Ovary (tissue), 9 donors: Measurements from ENCODE around the gene RHEB. TPM values are rescaled to one million over a fixed set of nuclear protein-coding genes. Genes with fewer than 3 reads are reported as not detected.

Source experiments
- DNase-seq, 5 donors: peaks; one replicate each; pipeline ENCODE4 v3.0.0-alpha.2; 2019 to 2020
- H3K27ac ChIP-seq, 2 donors: fragments of 200-600 bp; one replicate each; pipeline versions ENCODE4 v1.5.1 to v1.8.0; 2019 to 2022
- H3K27me3 ChIP-seq: fragments of 200-600 bp; one replicate; pipeline ENCODE4 v1.8.0; 2022
- H3K36me3 ChIP-seq: fragments of 200-600 bp; sonication (generic); one replicate; pipeline ENCODE4 v1.5.1; 2019
- H3K4me1 ChIP-seq: one replicate; pipeline ENCODE4 v1.8.1; 2013; ENCODE audit warnings: mild to moderate bottlenecking, moderate library complexity; ENCODE audit not compliant: insufficient read depth
- H3K4me3 ChIP-seq: fragments of 200-600 bp; sonication (generic); one replicate; pipeline ENCODE4 v1.5.1; 2017
- H3K9me3 ChIP-seq, 2 donors: fragments of 200-600 bp in 1 of 2; sonication (generic) in 1 of 2; one replicate each; pipeline versions ENCODE4 v1.5.1 to v1.8.1; 2013 to 2019; ENCODE audit warnings: mild to moderate bottlenecking in 1 of 2, moderate library complexity in 1 of 2
- EP300 ChIP-seq: sonication (generic); formaldehyde crosslinking; IDR thresholded peaks from one replicate; pipeline ENCODE4 v1.6.1; 2017; ENCODE audit warnings: antibody characterized with exemption
- POLR2A ChIP-seq: fragments of 450-650 bp; IDR thresholded peaks from one replicate; pipeline ENCODE4 v1.6.1; 2017; ENCODE audit warnings: antibody characterized with exemption, mild to moderate bottlenecking, moderate library complexity
- WGBS, 3 donors: extraction: QIAGEN DNeasy Blood & Tissue Kit in 1 of 3; methylation state at CpG; one replicate each; pipeline versions ENCODE4 v1.1.5 to v1.1.7; 2013 to 2017; 5-methylcytosine and 5-hydroxymethylcytosine counted together
- intact Hi-C, 4 donors: fragments of 100-400 bp; cut with DNase I; formaldehyde crosslinking; loops; one replicate each; pipeline versions ENCODE4 v1.11.0 to v1.15.1; 2022 to 2023
- polyA plus RNA-seq, 2 donors: library from polyadenylated mRNA; stranded (reverse); fragments of 200-250 nt in 1 of 2; fragments of 350-450 nt in 1 of 2; fragmentation: Illumina TruSeq in 1 of 2; extraction: RNeasy Lipid Tissue Mini Kit (QIAGEN cat#74804) in 1 of 2; gene quantifications; one replicate each; pipeline ENCODE4 v1.2.3, GENCODE V29; 2013 to 2014
- total RNA-seq, 7 donors: library from RNA; depleted of rRNA in 2 of 7; stranded (reverse); fragments of >200 nt in 2 of 7; fragmentation: NEBNext Ultra II Directional in 3 of 7; extraction: Animal tissue kit (Norgen Biotek cat#: 25700) in 3 of 7; gene quantifications; one replicate each; pipeline versions ENCODE4 v1.1.0 to v1.2.4, GENCODE V29; 2016 to 2023
- TF ChIP-seq, protein P1 (sequence below), 3 donors: fragments of 450-650 bp in 2 of 3; fragments of 200-600 bp in 1 of 3; IDR thresholded peaks; one replicate each; pipeline versions ENCODE4 v1.5.1 to v1.8.0; 2016 to 2022; ENCODE audit warnings: antibody characterized with exemption in 3 of 3, mild to moderate bottlenecking in 1 of 3
- donor health status: DM: no; HTN: no; CAD: no; lungs with moderate emphysema.
- donor health status: DM: no; HTN: no; CAD: no.
- donor health status: Bipolar disorder and iron deficiency.
- donor health status: DM: yes; HTN: yes; CAD: no.
- donor health status: DM: no; HTN: no; CAD: no.
- donor health status: DM: yes; HTN: yes; CAD: no.

Gene RHEB
- total and polyA plus RNA-seq, 9 donors = 77.6 to 167 (median 91.8) TPM

DNA sequence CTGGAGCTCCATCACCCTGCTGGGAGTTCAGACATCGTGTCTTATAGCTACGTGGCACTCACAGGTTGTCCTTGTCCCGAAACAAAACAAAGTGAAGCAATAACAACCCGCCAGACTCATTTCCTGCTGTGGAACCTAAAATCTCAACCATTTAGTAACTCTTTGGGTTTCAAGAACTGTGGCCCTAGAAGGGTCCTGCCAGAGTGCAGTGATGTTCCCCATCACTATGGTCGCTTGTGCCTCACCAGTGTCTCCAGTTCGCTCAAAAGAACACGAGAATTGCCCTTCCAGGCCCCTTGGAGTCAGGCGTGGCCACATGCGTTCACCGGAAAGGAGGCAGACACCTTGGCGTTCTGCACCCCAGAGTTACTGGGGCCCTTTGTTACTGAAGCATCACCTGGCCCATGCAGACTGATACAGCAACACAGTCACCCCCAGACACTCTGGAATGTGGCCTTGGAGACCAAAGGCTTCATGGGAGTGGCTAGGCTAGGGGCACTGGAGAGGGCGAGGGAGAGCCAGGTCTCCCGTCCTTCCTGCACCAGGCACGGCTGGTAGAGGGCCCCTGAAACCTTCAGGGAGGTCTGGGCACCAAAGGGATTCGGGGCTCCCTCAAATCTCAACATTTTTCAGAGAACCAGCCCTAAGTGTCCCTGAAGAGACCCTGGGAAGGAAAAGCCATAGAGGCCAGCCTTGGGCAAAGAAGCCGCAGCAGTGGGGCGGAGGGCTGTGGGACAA, 80.7 kb downstream of the RHEB start:
- no peaks in the 10 kb centered on the region for H3K36me3 ChIP-seq
- intact Hi-C loops = no loop called here
- no peak overlapping the region for H3K27ac ChIP-seq
- no peaks in the 10 kb centered on the region for H3K9me3 ChIP-seq
- 92 to 97% (median 97%) methylated on average over 17 of the region's 17 CpGs for WGBS, 3 donors
- H3K4me1 ChIP-seq = peaks cover 15% of the 10 kb centered on the region
- no peak for TF ChIP-seq POLR2A
- no peak for TF ChIP-seq EP300
- TF ChIP-seq, protein P1, sequence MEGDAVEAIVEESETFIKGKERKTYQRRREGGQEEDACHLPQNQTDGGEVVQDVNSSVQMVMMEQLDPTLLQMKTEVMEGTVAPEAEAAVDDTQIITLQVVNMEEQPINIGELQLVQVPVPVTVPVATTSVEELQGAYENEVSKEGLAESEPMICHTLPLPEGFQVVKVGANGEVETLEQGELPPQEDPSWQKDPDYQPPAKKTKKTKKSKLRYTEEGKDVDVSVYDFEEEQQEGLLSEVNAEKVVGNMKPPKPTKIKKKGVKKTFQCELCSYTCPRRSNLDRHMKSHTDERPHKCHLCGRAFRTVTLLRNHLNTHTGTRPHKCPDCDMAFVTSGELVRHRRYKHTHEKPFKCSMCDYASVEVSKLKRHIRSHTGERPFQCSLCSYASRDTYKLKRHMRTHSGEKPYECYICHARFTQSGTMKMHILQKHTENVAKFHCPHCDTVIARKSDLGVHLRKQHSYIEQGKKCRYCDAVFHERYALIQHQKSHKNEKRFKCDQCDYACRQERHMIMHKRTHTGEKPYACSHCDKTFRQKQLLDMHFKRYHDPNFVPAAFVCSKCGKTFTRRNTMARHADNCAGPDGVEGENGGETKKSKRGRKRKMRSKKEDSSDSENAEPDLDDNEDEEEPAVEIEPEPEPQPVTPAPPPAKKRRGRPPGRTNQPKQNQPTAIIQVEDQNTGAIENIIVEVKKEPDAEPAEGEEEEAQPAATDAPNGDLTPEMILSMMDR (IDR thresholded peaks at IDR 0.05) = no peak
- H3K27me3 ChIP-seq = no peaks in the 10 kb centered on the region
- DNase-seq = peak in 4 of 5 donors; percentile 11 to 28 (median 18)
- H3K4me3 ChIP-seq = no peak overlapping the region

DNA sequence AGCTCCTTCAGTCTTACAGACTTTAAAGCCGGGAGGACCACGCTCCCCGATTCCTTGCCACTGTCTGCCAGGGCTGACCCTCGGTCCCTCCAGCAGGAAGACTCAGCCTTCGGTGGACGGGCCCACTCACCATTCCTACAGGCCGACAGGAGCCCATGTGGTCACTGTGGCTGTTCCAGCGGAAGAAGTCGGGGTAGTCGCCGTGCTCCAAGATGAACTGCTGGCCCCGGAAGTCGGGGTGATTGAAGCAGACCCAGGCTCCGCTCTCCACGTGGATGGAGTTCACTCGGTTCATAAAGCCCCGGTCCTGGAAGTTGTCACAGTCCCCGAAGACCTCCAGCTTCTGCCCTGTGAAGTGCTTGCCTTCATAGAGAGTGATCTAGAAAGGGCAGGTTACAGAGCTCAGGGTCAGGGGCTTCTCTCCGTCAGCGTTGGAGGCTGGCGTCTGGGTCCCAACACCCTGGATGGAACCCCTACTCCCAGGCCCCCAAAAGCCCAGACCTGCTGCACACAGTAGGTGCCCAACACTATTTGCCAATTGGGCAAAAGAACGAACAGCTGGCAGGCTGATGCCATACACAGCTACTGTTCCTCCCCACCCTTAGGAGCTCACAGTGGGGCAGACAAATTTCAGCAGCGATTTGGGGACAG, 81.7 kb downstream of the RHEB start:
- Histone ChIP-seq H3K27me3 (no peaks in the 10 kb centered on the region), H3K4me3 (no peak overlapping the region), H3K4me1 (peaks cover 15% of the 10 kb centered on the region), H3K27ac (no peak overlapping the region), H3K36me3 (no peaks in the 10 kb centered on the region), H3K9me3 (no peaks in the 10 kb centered on the region)
- TF ChIP-seq, protein P1 (IDR thresholded peaks at IDR 0.05) = no peak
- TF ChIP-seq EP300 = no peak
- TF ChIP-seq POLR2A = no peak
- 93 to 94% (median 93%) methylated on average over 23 of the region's 23 CpGs for WGBS, 3 donors
- intact Hi-C loops = no loop called here
- DNase-seq = peak in 4 of 5 donors; percentile 24 to 39 (median 30)

DNA sequence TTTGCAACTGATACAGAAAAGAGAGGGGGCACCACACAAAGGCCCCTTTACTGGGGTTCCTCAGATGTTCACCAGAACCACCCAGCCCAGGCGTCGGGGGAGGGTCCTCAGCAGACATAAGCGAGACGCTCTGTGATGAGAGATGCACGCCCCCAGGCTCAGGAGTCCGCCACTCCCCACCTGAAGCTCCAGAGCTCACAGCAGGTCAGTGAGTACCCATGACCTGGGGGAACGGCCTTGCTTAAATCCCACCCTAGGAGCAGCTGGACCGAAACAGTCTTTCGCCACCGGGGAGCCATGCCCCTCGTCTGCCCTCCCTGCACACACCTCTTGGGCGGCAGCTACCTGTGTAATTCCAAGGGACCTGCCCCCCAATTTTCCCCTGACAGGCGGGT, 82.5 kb downstream of the RHEB start:
- H3K9me3 ChIP-seq = no peaks in the 10 kb centered on the region
- peaks cover 15% of the 10 kb centered on the region for H3K4me1 ChIP-seq
- H3K27ac ChIP-seq = peak overlapping the region; percentile 57 to 65
- no peaks in the 10 kb centered on the region for H3K27me3 ChIP-seq
- DNase-seq = peak in 4 of 5 donors; percentile 25 to 45 (median 30)
- H3K36me3 ChIP-seq = no peaks in the 10 kb centered on the region
- intact Hi-C loops = no loop called here
- H3K4me3 ChIP-seq = no peak overlapping the region
- no peak for TF ChIP-seq POLR2A
- TF ChIP-seq EP300 = no peak
- TF ChIP-seq, protein P1 (IDR thresholded peaks at IDR 0.05) = no peak
- 72 to 85% (median 85%) methylated on average over 13 of the region's 13 CpGs for WGBS, 3 donors

DNA sequence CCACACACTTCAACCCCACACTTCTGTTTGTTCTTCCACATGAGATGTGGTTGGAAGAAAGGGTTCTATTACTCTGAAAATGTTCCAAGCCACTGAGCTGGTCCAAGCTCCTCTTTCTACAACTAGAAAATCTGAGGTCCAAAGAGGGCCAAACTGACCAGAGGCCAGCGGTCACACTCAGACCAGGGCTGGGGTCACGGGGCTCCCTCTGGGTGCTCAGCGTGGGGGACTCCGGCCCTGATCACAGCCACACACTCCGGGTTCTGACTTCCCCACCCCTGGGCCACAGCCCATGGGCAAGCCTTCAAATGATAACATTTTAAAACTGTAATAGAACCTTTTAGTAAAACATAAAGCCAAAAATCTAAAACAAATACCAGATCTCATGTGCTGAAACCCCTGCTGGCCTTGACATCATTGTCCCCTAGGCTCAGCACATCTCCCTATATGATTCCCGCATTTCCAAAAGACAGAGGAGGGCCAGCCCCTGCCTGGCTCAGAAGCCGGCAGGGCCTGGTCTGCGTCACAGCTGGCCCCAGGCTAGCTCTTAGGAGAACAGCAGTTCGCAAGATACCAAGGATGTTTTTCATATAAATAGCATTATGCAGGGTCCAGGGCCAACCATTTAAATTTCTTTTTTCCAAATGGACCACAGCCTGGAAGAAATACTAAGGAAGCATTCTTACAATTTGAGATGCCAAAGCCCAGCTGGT, 83.1 kb downstream of the RHEB start:
- H3K4me3 ChIP-seq = no peak overlapping the region
- peak; percentile 62 to 86 (median 79) for DNase-seq
- 16 to 18% (median 16%) methylated on average over 9 of the region's 9 CpGs for WGBS, 3 donors
- H3K4me1 ChIP-seq = peaks cover 15% of the 10 kb centered on the region
- H3K27ac ChIP-seq = peak overlapping the region; percentile 65 to 86
- H3K9me3 ChIP-seq = no peaks in the 10 kb centered on the region
- intact Hi-C loops = no loop called here
- peak; percentile 22 for TF ChIP-seq EP300
- TF ChIP-seq POLR2A = no peak
- H3K27me3 ChIP-seq = no peaks in the 10 kb centered on the region
- no peaks in the 10 kb centered on the region for H3K36me3 ChIP-seq
